H54 (cell line): Measurements from ENCODE around the gene ZNFX1.

Source experiments
- DNase-seq: peaks from one replicate; pipeline ENCODE4 v3.0.0; 2011; ENCODE audit warnings: low spot score, mixed read lengths; ENCODE audit not compliant: insufficient read length
- FAIRE-seq: peaks from 3 replicates; lab custom pipeline; 2011; peaks lifted over from hg19 to GRCh38; lab: Jason Lieb, UNC
- POLR2A ChIP-seq: IDR thresholded peaks from 2 replicates; pipeline ENCODE4 v1.6.1; 2011; ENCODE audit warnings: low read depth, mild to moderate bottlenecking, low read length

ZNFX1 gene

DNA sequence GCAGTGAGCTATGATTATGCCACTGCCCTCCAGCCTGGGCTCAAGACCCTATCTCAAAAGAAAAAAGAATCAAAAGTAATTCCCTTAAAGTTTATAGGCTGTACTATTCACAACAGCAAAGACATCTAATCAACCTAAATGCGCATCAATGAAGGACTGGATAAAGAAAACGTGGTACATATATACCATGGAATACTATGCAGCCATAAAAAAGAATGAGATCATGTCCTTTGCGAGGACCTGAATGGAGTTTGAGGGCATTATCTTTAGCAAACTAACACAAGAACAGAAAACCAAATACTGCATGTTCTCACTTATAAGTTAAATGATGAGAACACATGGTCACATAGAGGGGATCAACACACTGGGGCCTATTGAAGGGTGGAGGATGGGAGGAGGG is 16.7 kb downstream of the ZNFX1 start:
- no peak for TF ChIP-seq POLR2A
- DNase-seq, result no peak
- FAIRE-seq, result no peak

- DNase-seq, result no peak
- no peak for FAIRE-seq
- TF ChIP-seq POLR2A, result no peak
Measured at GRCh38 chr20:49260218-49260617, 17.6 kb downstream of the ZNFX1 start.

DNA sequence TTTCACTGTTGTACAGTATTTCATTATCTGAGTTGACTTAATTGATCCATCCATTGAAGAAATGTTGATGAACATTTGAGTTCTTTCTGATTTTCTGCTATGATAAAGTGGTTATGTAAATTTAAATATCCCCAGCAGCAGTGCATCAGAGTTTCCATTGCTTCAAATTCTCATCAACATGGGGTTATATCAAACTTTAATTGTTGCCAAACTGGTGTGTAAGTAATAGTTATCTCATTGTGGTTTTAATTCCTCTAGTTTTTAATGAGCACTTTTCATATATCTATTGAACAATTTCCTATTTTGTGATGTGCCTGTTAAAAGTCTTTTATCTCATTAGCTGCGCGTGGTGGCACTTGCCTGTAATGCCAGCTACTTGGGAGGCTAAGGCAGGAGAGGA is 18.1 kb downstream of the ZNFX1 start:
- FAIRE-seq (no peak), DNase-seq (no peak)
- no peak for TF ChIP-seq POLR2A

- FAIRE-seq (no peak), DNase-seq (no peak)
- TF ChIP-seq POLR2A, result no peak
Measured at GRCh38 chr20:49259284-49259683, 18.6 kb downstream of the ZNFX1 start.

GRCh38 chr20:49256261-49256660 is 21.6 kb downstream of the ZNFX1 start:
- DNase-seq, result no peak
- FAIRE-seq, result no peak
- no peak for TF ChIP-seq POLR2A

DNA sequence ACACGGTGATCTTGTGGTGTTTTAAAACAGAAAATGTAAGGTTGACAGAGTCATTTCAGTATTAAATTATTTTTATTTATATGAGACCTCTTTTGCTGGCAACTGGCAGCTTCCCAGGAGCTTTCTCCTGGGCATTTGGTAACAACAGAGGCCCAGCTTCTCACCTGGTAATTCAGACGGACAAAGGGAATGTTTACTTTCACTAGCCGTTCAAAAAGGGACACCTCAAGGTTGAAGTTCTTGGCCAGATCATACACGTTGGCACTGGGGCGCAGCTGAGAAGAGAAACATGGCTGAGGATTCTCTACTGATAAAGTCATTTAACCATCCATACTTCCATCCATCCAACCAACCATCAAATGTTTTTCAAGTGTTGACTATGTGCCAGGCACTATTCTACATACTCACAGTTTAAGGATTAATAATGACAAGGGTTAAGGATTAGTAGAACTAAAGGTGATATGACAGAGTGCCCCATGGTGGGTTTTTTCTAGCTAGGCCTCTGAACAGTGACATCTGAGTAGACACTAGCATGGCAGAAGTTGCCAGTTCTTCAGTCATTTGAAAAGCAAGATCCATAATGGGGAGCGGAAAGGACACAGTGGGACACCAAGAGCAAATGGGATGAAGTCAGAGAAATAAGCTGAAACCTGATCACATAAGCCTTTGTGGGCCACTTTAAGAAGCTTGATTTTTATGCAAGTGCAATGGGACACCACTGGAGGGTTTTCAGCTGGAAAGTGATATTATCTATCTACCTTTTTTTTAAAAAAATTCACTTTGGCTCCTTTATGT is 25.1 kb downstream of the ZNFX1 start:
- FAIRE-seq (no peak), DNase-seq (no peak)
- no peak for TF ChIP-seq POLR2A

- TF ChIP-seq POLR2A, result no peak
- DNase-seq (no peak), FAIRE-seq (no peak)
Measured at GRCh38 chr20:49248879-49249665, 28.8 kb downstream of the ZNFX1 start.

DNA sequence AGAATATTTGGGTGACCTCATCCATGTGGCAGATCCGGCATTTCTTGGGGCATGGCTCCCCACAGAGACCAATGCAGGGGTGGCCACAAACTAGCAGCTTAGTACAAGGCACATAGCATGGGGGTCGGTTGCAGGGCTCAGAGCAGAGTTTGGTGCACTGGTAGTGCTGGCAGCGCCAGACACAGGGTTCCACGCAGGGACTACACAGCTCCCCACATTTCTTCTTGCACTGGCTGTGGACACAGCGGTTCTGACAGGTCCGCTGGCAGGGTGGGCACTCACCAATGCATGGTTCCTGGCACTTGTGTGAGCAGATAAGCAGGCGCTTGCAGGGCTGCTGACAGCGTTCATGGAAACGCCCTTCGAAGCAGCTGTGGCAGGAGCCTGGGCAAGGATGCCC is 29.6 kb downstream of the ZNFX1 start:
- no peak for DNase-seq
- no peak for FAIRE-seq
- TF ChIP-seq POLR2A, result no peak

- no peak for FAIRE-seq
- TF ChIP-seq POLR2A, result no peak
- no peak for DNase-seq
Measured at GRCh38 chr20:49247792-49248191, 30.1 kb downstream of the ZNFX1 start.

DNA sequence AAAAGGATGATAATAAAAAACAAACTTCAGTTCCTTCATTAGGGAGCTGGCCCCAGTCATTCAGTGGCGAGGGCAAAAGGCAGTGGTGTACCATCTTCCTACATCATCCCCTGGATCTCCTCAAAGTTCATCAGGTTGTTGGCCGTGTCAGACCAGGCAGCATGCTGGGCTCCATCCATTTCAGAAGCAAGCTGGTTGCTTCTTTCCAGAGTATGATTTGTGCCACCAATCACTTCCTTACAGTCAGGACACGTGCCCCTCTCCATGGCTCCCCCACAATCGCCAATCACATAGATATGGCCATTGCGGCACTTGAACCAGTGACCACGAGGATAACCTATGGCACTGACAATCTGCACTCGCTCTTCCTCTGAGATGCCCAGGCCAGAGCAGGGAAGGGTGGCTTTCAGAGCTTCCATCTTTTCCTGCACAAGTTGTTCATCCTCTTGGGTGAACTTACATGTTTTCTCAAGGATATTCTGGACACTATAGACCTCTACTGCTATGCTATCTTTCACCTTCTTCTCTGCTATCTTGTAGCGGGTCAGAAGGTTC is 30.6 kb downstream of the ZNFX1 start:
- DNase-seq, result no peak
- no peak for TF ChIP-seq POLR2A
- FAIRE-seq, result no peak

GRCh38 chr20:49245921-49246740 is 31.7 kb downstream of the ZNFX1 start:
- FAIRE-seq (no peak), DNase-seq (peak; percentile 40)
- no peak for TF ChIP-seq POLR2A

DNA sequence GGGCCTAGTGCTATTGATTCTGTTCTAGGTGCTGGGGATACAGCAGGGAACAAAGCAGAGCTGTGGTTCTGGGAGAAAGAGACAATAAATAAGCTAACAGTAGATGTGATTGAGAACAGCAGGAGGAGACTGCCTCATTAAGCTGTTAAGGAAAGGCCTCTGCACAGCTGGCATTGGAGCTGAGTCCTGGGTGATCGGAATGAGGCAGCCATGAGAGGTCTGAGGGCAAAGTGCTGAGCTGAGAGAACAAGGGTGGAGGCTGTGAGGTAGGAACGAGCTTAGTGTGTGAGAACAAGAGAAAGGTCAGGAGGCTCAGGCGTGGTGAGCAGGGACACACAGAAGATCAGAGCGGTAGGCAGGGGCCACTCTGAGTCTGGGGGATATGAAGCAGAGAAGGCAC is 40.3 kb downstream of the ZNFX1 start:
- TF ChIP-seq POLR2A, result no peak
- FAIRE-seq (no peak), DNase-seq (no peak)

- FAIRE-seq, result no peak
- no peak for DNase-seq
- TF ChIP-seq POLR2A, result no peak
Measured at GRCh38 chr20:49236301-49236700, 41.6 kb downstream of the ZNFX1 start.
